HEK293T (cell line): Measurements from ENCODE around the gene PELI3.

ENCODE experiments used
- CTCF ChIA-PET: fragments of 350-600 bp; formaldehyde crosslinking; extraction: SDS; loops from one replicate; lab custom pipeline; 2021; ENCODE audit warnings: antibody characterized with exemption, inconsistent platforms; lab: Yijun Ruan, JAX
- POLR2A ChIA-PET: fragments of 350-600 bp; formaldehyde crosslinking; extraction: SDS; loops from one replicate; lab custom pipeline; 2020; ENCODE audit warnings: antibody characterized with exemption, inconsistent platforms; lab: Yijun Ruan, JAX
- DNase-seq: peaks from one replicate; pipeline ENCODE4 v3.0.0; 2012; ENCODE audit warnings: mixed read lengths; ENCODE audit errors: extremely low spot score
- ARNT ChIP-seq: fragments of 450-650 bp; IDR thresholded peaks from 2 replicates; pipeline ENCODE4 v1.6.1; 2017; ENCODE audit warnings: mild to moderate bottlenecking
- BHLHE40 ChIP-seq: fragments of 450-650 bp; IDR thresholded peaks from 2 replicates; pipeline ENCODE4 v1.6.1; 2016; ENCODE audit warnings: mild to moderate bottlenecking, moderate library complexity, borderline replicate concordance
- CTBP1 ChIP-seq: fragments of 450-650 bp; IDR thresholded peaks from 2 replicates; pipeline ENCODE4 v1.6.1; 2016; ENCODE audit warnings: borderline replicate concordance
- ELF4 ChIP-seq: fragments of 450-650 bp; IDR thresholded peaks from 2 replicates; pipeline ENCODE4 v1.6.1; 2017; ENCODE audit warnings: antibody characterized with exemption
- FOXA1 ChIP-seq: fragments of 450-650 bp; IDR thresholded peaks from 2 replicates; pipeline ENCODE4 v1.6.1; 2016; ENCODE audit warnings: mild to moderate bottlenecking
- FOXK2 ChIP-seq: fragments of 450-650 bp; IDR thresholded peaks from 2 replicates; pipeline ENCODE4 v1.6.1; 2016; ENCODE audit warnings: mild to moderate bottlenecking
- FOXM1 ChIP-seq: fragments of 450-650 bp; IDR thresholded peaks from 2 replicates; pipeline ENCODE4 v1.6.1; 2017; ENCODE audit warnings: mild to moderate bottlenecking, borderline replicate concordance
- HDGF ChIP-seq: fragments of 450-650 bp; IDR thresholded peaks from 2 replicates; pipeline ENCODE4 v1.6.1; 2017; ENCODE audit warnings: antibody characterized with exemption, borderline replicate concordance
- L3MBTL2 ChIP-seq: fragments of 450-650 bp; conservative IDR thresholded peaks from 2 replicates; pipeline ENCODE4 v1.6.1; 2016; ENCODE audit warnings: mild to moderate bottlenecking
- LEF1 ChIP-seq: fragments of 450-650 bp; IDR thresholded peaks from 2 replicates; pipeline ENCODE4 v1.6.1; 2017; ENCODE audit warnings: mild to moderate bottlenecking, borderline replicate concordance
- NFRKB ChIP-seq: fragments of 450-650 bp; IDR thresholded peaks from 2 replicates; pipeline ENCODE4 v1.6.1; 2016; ENCODE audit warnings: mild to moderate bottlenecking, moderate library complexity
- SP1 ChIP-seq: fragments of 450-650 bp; IDR thresholded peaks from 2 replicates; pipeline ENCODE4 v1.6.1; 2017
- SUZ12 ChIP-seq: fragments of 450-650 bp; IDR thresholded peaks from 2 replicates; pipeline ENCODE4 v1.6.1; 2016; ENCODE audit warnings: mild to moderate bottlenecking
- TARDBP ChIP-seq: fragments of 450-650 bp; IDR thresholded peaks from 2 replicates; pipeline ENCODE4 v1.6.1; 2016
- ZNF384 ChIP-seq: fragments of 450-650 bp; IDR thresholded peaks from 2 replicates; pipeline ENCODE4 v1.6.1; 2016
- TF ChIP-seq, protein P1 (sequence below): fragments of 450-650 bp; IDR thresholded peaks from 2 replicates; pipeline ENCODE4 v1.6.1; 2016

PELI3 gene

GRCh38 chr11:66476173-66476840 is 9.6 kb downstream of the PELI3 start:
- no peak for TF ChIP-seq CTBP1
- TF ChIP-seq L3MBTL2, result no peak
- no peak for TF ChIP-seq ARNT
- TF ChIP-seq HDGF, result no peak
- TF ChIP-seq TARDBP, result no peak
- no peak for TF ChIP-seq SP1
- no peak for TF ChIP-seq BHLHE40
- TF ChIP-seq NFRKB, result no peak
- no peak for TF ChIP-seq FOXK2
- no peak for TF ChIP-seq ELF4
- TF ChIP-seq FOXM1, result no peak
- TF ChIP-seq LEF1, result no peak
- TF ChIP-seq ZNF384, result no peak
- no peak for TF ChIP-seq SUZ12
- no peak for TF ChIP-seq FOXA1
- TF ChIP-seq, protein P1, sequence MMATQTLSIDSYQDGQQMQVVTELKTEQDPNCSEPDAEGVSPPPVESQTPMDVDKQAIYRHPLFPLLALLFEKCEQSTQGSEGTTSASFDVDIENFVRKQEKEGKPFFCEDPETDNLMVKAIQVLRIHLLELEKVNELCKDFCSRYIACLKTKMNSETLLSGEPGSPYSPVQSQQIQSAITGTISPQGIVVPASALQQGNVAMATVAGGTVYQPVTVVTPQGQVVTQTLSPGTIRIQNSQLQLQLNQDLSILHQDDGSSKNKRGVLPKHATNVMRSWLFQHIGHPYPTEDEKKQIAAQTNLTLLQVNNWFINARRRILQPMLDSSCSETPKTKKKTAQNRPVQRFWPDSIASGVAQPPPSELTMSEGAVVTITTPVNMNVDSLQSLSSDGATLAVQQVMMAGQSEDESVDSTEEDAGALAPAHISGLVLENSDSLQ, result no peak
- CTCF ChIA-PET, result interaction anchor here (0.7 kb wide), 1 partner anchor 459 kb away, joined by 3 read pairs; no protein-coding TSS in a partner anchor

GRCh38 chr11:66476841-66477251 is 10.1 kb downstream of the PELI3 start:
- ChIA-PET CTCF (interaction anchor here (0.6 to 0.7 kb wide), 2 partner anchors 80 to 459 kb away, joined by 3 read pairs; no protein-coding TSS in a partner anchor), POLR2A (no interaction called here)
- DNase-seq, result no peak
- TF ChIP-seq, protein P1, result no peak
- TF ChIP-seq FOXA1 (no peak), FOXK2 (no peak), ZNF384 (no peak), ELF4 (no peak), BHLHE40 (no peak), NFRKB (no peak), L3MBTL2 (no peak), SUZ12 (no peak), TARDBP (no peak), HDGF (no peak), ARNT (no peak), FOXM1 (no peak), CTBP1 (no peak), SP1 (no peak), LEF1 (no peak)

More at GRCh38 chr11:66476173-66476840, 9.6 kb downstream of the PELI3 start:
- no peak for DNase-seq
- POLR2A ChIA-PET, result no interaction called here

DNA sequence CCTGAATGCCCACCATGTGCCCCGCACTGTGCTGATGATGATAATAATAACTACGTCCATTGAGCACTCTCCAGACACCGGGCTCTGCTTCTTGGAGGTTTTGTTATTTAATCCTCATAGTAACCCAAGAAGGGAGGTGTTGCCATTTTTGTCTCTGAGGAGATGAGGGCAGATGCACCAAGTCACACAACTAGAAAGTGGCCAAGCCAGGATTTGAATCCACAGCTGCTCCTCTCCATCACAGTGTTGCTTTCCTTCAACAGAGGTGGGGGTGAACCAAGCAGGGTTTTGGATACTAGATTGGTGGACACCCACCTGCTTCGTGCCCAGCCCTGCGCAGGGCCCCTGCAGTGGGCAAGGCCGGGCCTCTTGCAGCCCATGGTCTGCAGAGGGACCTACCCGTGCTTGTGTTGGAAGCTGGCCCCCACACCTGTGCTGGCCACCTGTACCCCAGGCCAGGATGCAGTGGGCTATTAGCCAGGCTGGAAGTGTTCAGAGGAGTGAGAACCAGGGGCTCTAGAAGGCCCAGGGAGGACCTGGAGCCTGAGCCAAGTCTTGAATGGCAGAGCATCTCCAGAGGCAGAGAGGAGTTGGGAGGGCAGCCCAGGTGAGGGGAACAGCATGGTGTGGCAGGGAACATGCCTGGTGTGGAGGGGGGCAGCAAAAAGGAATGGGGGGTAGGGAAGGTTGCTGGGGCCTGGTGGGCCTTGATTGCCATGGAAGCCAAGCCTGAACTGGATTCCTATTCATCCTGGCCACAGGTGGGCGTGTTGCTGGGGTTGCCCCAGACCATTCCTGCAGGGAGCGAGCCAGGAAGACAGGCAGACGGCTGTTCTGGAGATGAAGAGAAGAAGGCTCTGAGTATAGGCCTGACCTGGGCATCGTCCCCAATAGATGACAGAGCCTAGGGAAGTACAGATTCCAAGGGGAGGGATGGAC is 10.8 kb downstream of the PELI3 start:
- CTCF ChIA-PET, result interaction anchor here (0.6 kb wide), 1 partner anchor 81 kb away, joined by 3 read pairs; no protein-coding TSS in a partner anchor
- TF ChIP-seq L3MBTL2, result no peak
- no peak for TF ChIP-seq ELF4
- no peak for TF ChIP-seq ZNF384
- no peak for TF ChIP-seq CTBP1
- no peak for TF ChIP-seq HDGF
- POLR2A ChIA-PET, result interaction anchor here (2.7 kb wide), 1 partner anchor 11 kb away, joined by 11 read pairs; the partner anchor contains the start of gene PELI3
- no peak for DNase-seq

DNA sequence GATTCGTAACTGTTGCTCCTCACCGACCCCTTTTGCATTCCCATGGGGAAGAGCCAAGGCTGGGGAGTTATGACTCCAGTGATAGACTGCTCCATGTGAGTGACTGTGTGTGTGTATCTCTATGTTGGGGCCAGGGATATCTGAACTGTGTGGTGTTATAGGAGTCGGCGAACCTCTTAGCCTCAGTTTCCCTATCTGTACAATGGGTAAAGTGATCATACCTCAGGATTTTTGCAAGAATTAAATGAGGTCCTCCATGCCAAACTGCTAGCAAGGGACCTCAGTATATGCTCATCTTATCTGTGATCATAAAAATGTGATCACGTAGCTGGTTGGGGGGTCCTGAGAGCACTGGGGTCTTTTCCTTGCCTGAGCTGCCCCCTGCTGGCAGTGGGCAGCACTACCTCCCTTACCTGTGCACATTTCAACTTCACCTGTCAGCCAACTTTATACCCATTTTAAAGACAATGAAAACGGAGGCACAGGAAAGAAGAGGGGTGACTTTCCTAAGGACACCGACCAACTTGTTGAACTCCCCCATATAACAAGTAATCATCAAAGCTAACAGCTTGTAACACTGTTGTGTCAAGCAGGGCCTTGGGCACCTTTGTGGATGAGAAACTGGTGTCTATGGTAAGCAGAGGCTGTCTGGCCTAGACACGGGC is 12.2 kb downstream of the PELI3 start:
- CTCF ChIA-PET, result interaction anchor here (0.6 to 1.2 kb wide), 5 partner anchors 8 to 71 kb away, joined by 3 to 8 read pairs (median 4); no protein-coding TSS in a partner anchor
- TF ChIP-seq CTBP1 (peak; percentile 32; the same call in 1 of the 2 replicates), TARDBP (no peak), FOXK2 (no peak), FOXM1 (no peak)
- TF ChIP-seq, protein P1, result peak; percentile 77
- DNase-seq, result no peak
- POLR2A ChIA-PET, result interaction anchor here (1.1 to 2.7 kb wide), 2 partner anchors 12 to 32 kb away, joined by 3 to 11 read pairs; partner anchors contain the start of genes BBS1 and PELI3
